ENCODE measurements around the gene ATRNL1. TPM values are rescaled to one million over a fixed set of nuclear protein-coding genes. Genes with fewer than 3 reads are reported as not detected.

The ATRNL1 gene
- total and polyA plus RNA-seq, 2 of the 8 experiments (the other 6 are each of a cell fraction or from before 2014, with no cell fraction given), result 5.1 to 17.6 TPM

DNA sequence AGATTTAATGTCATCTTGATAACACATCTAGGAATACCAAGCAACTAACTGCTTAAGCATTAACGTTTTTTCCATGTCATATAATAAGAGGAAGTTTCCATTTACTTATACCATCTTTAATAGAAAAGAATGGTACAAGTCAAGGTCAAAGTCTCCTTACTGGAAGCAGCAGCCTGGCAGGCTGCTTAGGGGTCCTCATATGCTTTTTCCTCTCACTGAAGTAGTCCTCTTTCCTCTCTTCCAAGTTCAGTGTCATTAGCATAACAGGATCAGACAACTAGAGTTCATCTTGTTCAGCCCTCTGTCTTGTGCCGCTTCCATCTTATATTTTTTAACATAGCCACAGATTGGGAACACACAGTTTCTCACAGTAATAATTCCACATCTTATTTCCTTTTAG is 774.1 kb downstream of the ATRNL1 start:
- no peak overlapping the region for H3K27ac ChIP-seq (ENCODE audit: low read depth, low read length)
- H4K8ac ChIP-seq (ENCODE audit: extremely low read depth, insufficient read depth, low read length), result no peak overlapping the region
- no peak overlapping the region for H3K14ac ChIP-seq (ENCODE audit: insufficient read length)
- no peak overlapping the region for H2BK120ac ChIP-seq (replicated peaks; ENCODE audit: low read depth, low read length)
- no peak overlapping the region for H2AFZ ChIP-seq (ENCODE audit: low read length)
- no peaks in the 10 kb centered on the region for H3K27me3 ChIP-seq (replicated peaks in 1 of 4; ENCODE audit: control insufficient read depth in 3 of 4, extremely low read depth in 1 of 4, insufficient read depth in 3 of 4, low read length in 3 of 4)
- H2AK5ac ChIP-seq (ENCODE audit: low read depth, low read length), result no peak overlapping the region
- no peak overlapping the region for H3K23ac ChIP-seq (ENCODE audit: insufficient read length)
- H2BK12ac ChIP-seq (ENCODE audit: low read depth, low read length), result no peak overlapping the region
- H3K4me1 ChIP-seq (replicated peaks in 1 of 4; ENCODE audit: control insufficient read depth in 3 of 4, insufficient read depth in 4 of 4, low read length in 3 of 4), result no peaks in the 10 kb centered on the region
- no peak overlapping the region for H2BK15ac ChIP-seq (ENCODE audit: low read length)
- H3K18ac ChIP-seq (ENCODE audit: extremely low read depth, low read length), result no peak overlapping the region
- H3K23me2 ChIP-seq (ENCODE audit: low read depth, low read length), result no peaks in the 10 kb centered on the region
- CTCF ChIA-PET (ENCODE audit: partially characterized antibody), result interaction anchor here (0.7 kb wide), 1 partner anchor 849 kb away, joined by 4 read pairs; no protein-coding TSS in a partner anchor
- H3K9ac ChIP-seq (replicated peaks in 1 of 4; ENCODE audit: extremely low read depth in 1 of 4, low read depth in 3 of 4, low read length in 3 of 4), result no peak overlapping the region
- no peak overlapping the region for H3K4ac ChIP-seq (replicated peaks; ENCODE audit: insufficient read length, low read depth, low read length)
- WGBS, 2 experiments (ENCODE audit: extremely low coverage in 1 of 2, insufficient coverage in 1 of 2, insufficient read length in 1 of 2, insufficient replicate concordance in 2 of 2, low coverage in 1 of 2, low lambda C conversion rate in 2 of 2, missing lambda C conversion rate in 1 of 2), result 73% methylated on average over 2 of the region's 2 CpGs; no CpG with 5 or more reads in 1 of the 2 experiments
- no peak overlapping the region for H3K4me2 ChIP-seq (ENCODE audit: insufficient read depth in 1 of 2, low read depth in 2 of 2, low read length in 2 of 2)
- H4K20me1 ChIP-seq (replicated peaks in 1 of 2; ENCODE audit: control insufficient read depth in 1 of 2, insufficient read depth in 2 of 2, low read length in 2 of 2), result no peaks in the 10 kb centered on the region
- no peaks in the 10 kb centered on the region for H3K36me3 ChIP-seq (ENCODE audit: control insufficient read depth in 2 of 4, insufficient read depth in 4 of 4, low read length in 3 of 4)
- DNase-seq (ENCODE audit: low read depth in 1 of 2, low spot score in 2 of 2), result no peak
- no peak overlapping the region for H3K56ac ChIP-seq (replicated peaks; ENCODE audit: insufficient read length, low read depth, low read length)
- POLR2A ChIA-PET (ENCODE audit: partially characterized antibody), result no interaction called here
- H3K79me1 ChIP-seq (ENCODE audit: low read depth, low read length), result no peaks in the 10 kb centered on the region
- H2BK5ac ChIP-seq (ENCODE audit: low read depth, low read length), result no peak overlapping the region
- no peak overlapping the region for H4K5ac ChIP-seq (ENCODE audit: insufficient read length, low read depth, low read length)
- no peaks in the 10 kb centered on the region for H3K79me2 ChIP-seq (ENCODE audit: control insufficient read depth in 1 of 2, insufficient read depth in 2 of 2, low read length in 2 of 2)
- H4K91ac ChIP-seq (replicated peaks; ENCODE audit: insufficient read length, low read length), result no peak overlapping the region
- FAIRE-seq, result no peak
- no peak overlapping the region for H3K4me3 ChIP-seq (ENCODE audit: extremely low read depth in 1 of 4, insufficient read depth in 2 of 4, low read depth in 3 of 4, low read length in 4 of 4)
- H2BK20ac ChIP-seq (ENCODE audit: low read length), result no peak overlapping the region
- no peaks in the 10 kb centered on the region for H3K9me3 ChIP-seq (ENCODE audit: insufficient read depth in 2 of 2, low read depth in 1 of 2, low read length in 1 of 2)
- TF ChIP-seq BCL11A (IDR thresholded peaks at IDR 0.05; ENCODE audit: low read depth in 2 of 2, low read length in 2 of 2), result no peak
- no peak for TF ChIP-seq JUND (IDR thresholded peaks at IDR 0.05; ENCODE audit: low read length)
- TF ChIP-seq KDM4A (IDR thresholded peaks at IDR 0.05; ENCODE audit: low read depth, low read length, severe bottlenecking), result no peak
- TF ChIP-seq YY1 (IDR thresholded peaks at IDR 0.05; ENCODE audit: low read depth, low read length), result no peak
- no peak for TF ChIP-seq TCF12 (IDR thresholded peaks at IDR 0.05; ENCODE audit: low read depth, low read length)
- no peak for TF ChIP-seq SP4 (IDR thresholded peaks at IDR 0.05; ENCODE audit: low read length)
- no peak for TF ChIP-seq USF2 (IDR thresholded peaks at IDR 0.05; ENCODE audit: low read length)
- no peak for TF ChIP-seq POLR2A (IDR thresholded peaks at IDR 0.05; ENCODE audit: control extremely low read depth in 1 of 2, low read depth in 2 of 2, low read length in 2 of 2)
- no peak for TF ChIP-seq BACH1 (IDR thresholded peaks at IDR 0.05; ENCODE audit: low read length)
- TF ChIP-seq, protein P1, sequence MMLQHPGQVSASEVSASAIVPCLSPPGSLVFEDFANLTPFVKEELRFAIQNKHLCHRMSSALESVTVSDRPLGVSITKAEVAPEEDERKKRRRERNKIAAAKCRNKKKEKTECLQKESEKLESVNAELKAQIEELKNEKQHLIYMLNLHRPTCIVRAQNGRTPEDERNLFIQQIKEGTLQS (IDR thresholded peaks at IDR 0.05; ENCODE audit: insufficient read depth, low read depth, low read length), result no peak
- TF ChIP-seq KDM5A (IDR thresholded peaks at IDR 0.05; ENCODE audit: low read length), result no peak
- no peak for TF ChIP-seq HDAC2 (IDR thresholded peaks at IDR 0.05; ENCODE audit: borderline replicate concordance in 1 of 2, low read depth in 2 of 2, low read length in 2 of 2)

All from H1 (cell line).